ENCODE data around the gene AOPEP.

- TF ChIP-seq MAFK (IDR thresholded peaks at IDR 0.05; ENCODE audit: low read length) (no peak), ESRRA (IDR thresholded peaks at IDR 0.05; ENCODE audit: borderline replicate concordance, low read depth) (no peak), CTCF (IDR thresholded peaks at IDR 0.05 in 2 of 3, conservative IDR thresholded peaks at IDR 0.05 in 1 of 3; ENCODE audit: insufficient read depth in 2 of 3, low read depth in 1 of 3, low read length in 3 of 3) (no peak), FOXM1 (IDR thresholded peaks at IDR 0.05; ENCODE audit: low read depth) (no peak), FOXM1 (CRISPR knock-in tag; IDR thresholded peaks at IDR 0.05; ENCODE audit: low read depth) (no peak), E2F8 (IDR thresholded peaks at IDR 0.05; ENCODE audit: low read depth, partially characterized antibody) (no peak), CCAR2 (IDR thresholded peaks at IDR 0.05; ENCODE audit: low read depth, low read length) (no peak), HMG20A (CRISPR knock-in tag; conservative IDR thresholded peaks at IDR 0.05) (no peak), EZH2 (IDR thresholded peaks at IDR 0.05; ENCODE audit: borderline replicate concordance, low read depth, low read length) (no peak), POLR2A (conservative IDR thresholded peaks at IDR 0.05) (no peak), TAF1 (IDR thresholded peaks at IDR 0.05; ENCODE audit: control insufficient read depth, extremely low read depth, insufficient read depth, low read length, severe bottlenecking) (no peak), YY1 (IDR thresholded peaks at IDR 0.05; ENCODE audit: borderline replicate concordance in 1 of 3, control insufficient read depth in 1 of 3, extremely low read depth in 1 of 3, insufficient read depth in 3 of 3, insufficient read length in 1 of 3, insufficient replicate concordance in 2 of 3, low read depth in 1 of 3, low read length in 2 of 3) (no peak), POLR2AphosphoS5 (IDR thresholded peaks at IDR 0.05; ENCODE audit: control insufficient read depth, insufficient read depth, low read depth, low read length) (no peak), TBL1XR1 (IDR thresholded peaks at IDR 0.05; ENCODE audit: low read length in 2 of 2) (no peak), PHTF2 (CRISPR knock-in tag; IDR thresholded peaks at IDR 0.05) (no peak)
These were observed 32.9 kb upstream of the AOPEP start for GRCh38 chr9:94693485-94694204.

Measured in K562 (cell line).